ENCODE data around the gene SHLD1. TPM values are rescaled to one million over a fixed set of nuclear protein-coding genes. Genes with fewer than 3 reads are reported as not detected.

Gene SHLD1
- total RNA-seq, 1 experiment from 2014 or later, result 6.3 TPM

- DNase-seq (ENCODE audit: low spot score), result no peak
These were observed 70.5 kb downstream of the SHLD1 start for GRCh38 chr20:5820738-5821137.

GRCh38 chr20:5821627-5822215 is 71.5 kb downstream of the SHLD1 start:
- DNase-seq (ENCODE audit: low spot score), result no peak

GRCh38 chr20:5822569-5822968 is 72.4 kb downstream of the SHLD1 start:
- DNase-seq (ENCODE audit: low spot score), result no peak

- DNase-seq (ENCODE audit: low spot score), result no peak
These were observed 75.0 kb downstream of the SHLD1 start for GRCh38 chr20:5825130-5825719.

- no peak for DNase-seq (ENCODE audit: low spot score)
These were observed 77.1 kb downstream of the SHLD1 start for GRCh38 chr20:5827098-5827853.

GRCh38 chr20:5827861-5828260 is 77.7 kb downstream of the SHLD1 start:
- DNase-seq (ENCODE audit: low spot score), result no peak

- no peak for DNase-seq (ENCODE audit: low spot score)
These were observed 79.1 kb downstream of the SHLD1 start for GRCh38 chr20:5829241-5829809.

GRCh38 chr20:5831539-5832237 is 81.5 kb downstream of the SHLD1 start:
- no peak for DNase-seq (ENCODE audit: low spot score)

- no peak for DNase-seq (ENCODE audit: low spot score)
These were observed 83.2 kb downstream of the SHLD1 start for GRCh38 chr20:5833309-5833941.

GRCh38 chr20:5834436-5835005 is 84.3 kb downstream of the SHLD1 start:
- DNase-seq (ENCODE audit: low spot score), result no peak

- peak; percentile 10 for DNase-seq (ENCODE audit: low spot score)
These were observed 85.2 kb downstream of the SHLD1 start for GRCh38 chr20:5835321-5835821.

GRCh38 chr20:5835871-5836270 is 85.7 kb downstream of the SHLD1 start:
- DNase-seq (ENCODE audit: low spot score), result no peak

GRCh38 chr20:5836569-5836968 is 86.4 kb downstream of the SHLD1 start:
- no peak for DNase-seq (ENCODE audit: low spot score)

GRCh38 chr20:5840411-5841002 is 90.3 kb downstream of the SHLD1 start:
- no peak for DNase-seq (ENCODE audit: low spot score)

GRCh38 chr20:5841522-5841921 is 91.3 kb downstream of the SHLD1 start:
- no peak for DNase-seq (ENCODE audit: low spot score)

- DNase-seq (ENCODE audit: low spot score), result no peak
These were observed 92.3 kb downstream of the SHLD1 start for GRCh38 chr20:5842465-5842864.

- DNase-seq (ENCODE audit: low spot score), result no peak
These were observed 92.9 kb downstream of the SHLD1 start for GRCh38 chr20:5843054-5843592.

GRCh38 chr20:5844063-5844681 is 94.0 kb downstream of the SHLD1 start:
- peak; percentile 37 for DNase-seq (ENCODE audit: low spot score)

GRCh38 chr20:5845681-5846615 is 95.7 kb downstream of the SHLD1 start:
- no peak for DNase-seq (ENCODE audit: low spot score)

All from H4 (cell line).